ENCODE data around the gene SSC5D. TPM values are rescaled to one million over a fixed set of nuclear protein-coding genes. Genes with fewer than 3 reads are reported as not detected.

Gene SSC5D
- total and polyA plus RNA-seq, 9 of the 15 experiments (the other 6 are each of a cell fraction or from before 2014, with no cell fraction given): 0.04 to 0.71 (median 0.14) TPM; not detected in 2

- Histone ChIP-seq H3K36me3 (ENCODE audit: control insufficient read depth, insufficient read depth, low read length) (no peaks in the 10 kb centered on the region), H3K27me3 (ENCODE audit: control insufficient read depth in 2 of 2, insufficient read depth in 2 of 2, low read length in 2 of 2) (no peaks in the 10 kb centered on the region), H3K4me1 (replicated peaks in 1 of 2; ENCODE audit: control insufficient read depth in 2 of 2, insufficient read depth in 2 of 2, low read length in 2 of 2) (peaks cover 12 to 25% of the 10 kb centered on the region in 2 experiments), H3K4me3 (no peak overlapping the region), H3K9me3 (replicated peaks; ENCODE audit: control insufficient read depth, insufficient read depth, low read depth, low read length) (no peaks in the 10 kb centered on the region), H2AFZ (ENCODE audit: low read depth, low read length) (no peak overlapping the region), H3K9me1 (ENCODE audit: control insufficient read depth, insufficient read depth, low read length) (no peaks in the 10 kb centered on the region), H3K27ac (ENCODE audit: extremely low read depth, low read depth, low read length) (no peak overlapping the region), H3K9ac (ENCODE audit: insufficient read depth in 1 of 2, low read depth in 2 of 2, low read length in 2 of 2) (peak overlapping the region in 1 of 2 experiments; percentile 44; a peak in 1 of 4 replicates), H3K79me2 (ENCODE audit: control insufficient read depth, insufficient read depth, low read length) (no peaks in the 10 kb centered on the region), H3K4me2 (ENCODE audit: insufficient read depth, low read length) (no peak overlapping the region), H4K20me1 (replicated peaks; ENCODE audit: control insufficient read depth, insufficient read depth, low read length) (no peaks in the 10 kb centered on the region)
- intact Hi-C loops (cut with micrococcal nuclease) (no loop called here), in situ Hi-C loops (cut with MboI) (no loop called here)
- ChIA-PET CTCF (ENCODE audit: low intra/inter-chr PET ratio) (no interaction called here), POLR2A (interaction anchor here (0.6 to 2.6 kb wide), 5 partner anchors 11 to 342 kb away, joined by 3 to 15 read pairs (median 5); partner anchors contain the start of genes NAT14 and SSC5D)
- TF ChIP-seq ZNF121 (CRISPR knock-in tag; conservative IDR thresholded peaks at IDR 0.05): peak; percentile 50; the same call in 1 of the 2 replicates
- TF ChIP-seq ETV6 (IDR thresholded peaks at IDR 0.05; ENCODE audit: borderline replicate concordance in 1 of 2, low read depth in 2 of 2, low read length in 1 of 2): no peak
- no peak for TF ChIP-seq ETV6 (CRISPR knock-in tag; IDR thresholded peaks at IDR 0.05; ENCODE audit: borderline replicate concordance)
- WGBS (ENCODE audit: insufficient coverage, low coverage, missing lambda C conversion rate): 56% methylated on average over 12 of the region's 13 CpGs
- FAIRE-seq (no peak), ATAC-seq (no peak), DNase-seq (ENCODE audit: extremely low read depth in 1 of 4, low spot score in 3 of 4) (no peak)
- no TSS peak for BruUV-seq (replicated peaks)
Measured at GRCh38 chr19:55497763-55498162, 9.5 kb downstream of the SSC5D start.

- POLR2A ChIA-PET: interaction anchor here (0.6 to 2.6 kb wide), 5 partner anchors 8 to 108 kb away, joined by 3 to 15 read pairs (median 5); partner anchors contain the start of genes NAT14 and SSC5D
- H4K20me1 ChIP-seq (replicated peaks; ENCODE audit: control insufficient read depth, insufficient read depth, low read length): no peaks in the 10 kb centered on the region
- DNase-seq (ENCODE audit: extremely low read depth in 1 of 4, low spot score in 3 of 4) (no peak), ATAC-seq (no peak), FAIRE-seq (peak; percentile 48)
- no peaks in the 10 kb centered on the region for H3K79me2 ChIP-seq (ENCODE audit: control insufficient read depth, insufficient read depth, low read length)
- H3K4me3 ChIP-seq: no peak overlapping the region
- in situ Hi-C loops (cut with MboI) (no loop called here), intact Hi-C loops (cut with micrococcal nuclease) (no loop called here)
- WGBS (ENCODE audit: insufficient coverage, low coverage, missing lambda C conversion rate): 32% methylated on average over 2 of the region's 2 CpGs
- CTCF ChIA-PET (ENCODE audit: low intra/inter-chr PET ratio): no interaction called here
- no peaks in the 10 kb centered on the region; the same call in 1 of the 2 replicates for H3K9me3 ChIP-seq (replicated peaks; ENCODE audit: control insufficient read depth, insufficient read depth, low read depth, low read length)
- no peak overlapping the region; a peak in 1 of 4 replicates for H3K9ac ChIP-seq (ENCODE audit: insufficient read depth in 1 of 2, low read depth in 2 of 2, low read length in 2 of 2)
- H3K4me2 ChIP-seq (ENCODE audit: insufficient read depth, low read length): no peak overlapping the region
- no TSS peak for BruUV-seq (replicated peaks)
- H3K27ac ChIP-seq (ENCODE audit: extremely low read depth, low read depth, low read length): no peak overlapping the region
- H3K27me3 ChIP-seq (ENCODE audit: control insufficient read depth in 2 of 2, insufficient read depth in 2 of 2, low read length in 2 of 2): no peaks in the 10 kb centered on the region
- no peaks in the 10 kb centered on the region for H3K9me1 ChIP-seq (ENCODE audit: control insufficient read depth, insufficient read depth, low read length)
- H3K4me1 ChIP-seq (replicated peaks in 1 of 2; ENCODE audit: control insufficient read depth in 2 of 2, insufficient read depth in 2 of 2, low read length in 2 of 2): peaks cover 14 to 26% of the 10 kb centered on the region in 2 experiments
- no peak overlapping the region for H2AFZ ChIP-seq (ENCODE audit: low read depth, low read length)
- H3K36me3 ChIP-seq (ENCODE audit: control insufficient read depth, insufficient read depth, low read length): no peaks in the 10 kb centered on the region
- TF ChIP-seq ZNF592 (IDR thresholded peaks at IDR 0.05): no peak
- TF ChIP-seq MLLT1 (IDR thresholded peaks at IDR 0.05): no peak
- no peak for TF ChIP-seq ATF3 (IDR thresholded peaks at IDR 0.05)
- TF ChIP-seq ATF3 (CRISPR knock-in tag; conservative IDR thresholded peaks at IDR 0.05): no peak
- no peak for TF ChIP-seq MAFF (IDR thresholded peaks at IDR 0.05; ENCODE audit: low read length)
Measured at GRCh38 chr19:55498246-55498840, 10.1 kb downstream of the SSC5D start.
